Hepatocyte (in vitro differentiated cells): ENCODE data around the gene CCBE1.

Source experiments
- CTCF ChIP-seq: fragments of 200-600 bp; sonication (generic); IDR thresholded peaks from 2 replicates; pipeline ENCODE4 v1.5.1; 2016; ENCODE audit warnings: antibody characterized with exemption, mild to moderate bottlenecking; ENCODE audit not compliant: poor library complexity
- EZH2phosphoT487 ChIP-seq: fragments of 200-600 bp; sonication (generic); IDR thresholded peaks from one replicate; pipeline ENCODE4 v1.6.1; 2018; ENCODE audit warnings: antibody characterized with exemption, mild to moderate bottlenecking, low read depth, moderate library complexity; ENCODE audit not compliant: unreplicated experiment, severe bottlenecking

DNA sequence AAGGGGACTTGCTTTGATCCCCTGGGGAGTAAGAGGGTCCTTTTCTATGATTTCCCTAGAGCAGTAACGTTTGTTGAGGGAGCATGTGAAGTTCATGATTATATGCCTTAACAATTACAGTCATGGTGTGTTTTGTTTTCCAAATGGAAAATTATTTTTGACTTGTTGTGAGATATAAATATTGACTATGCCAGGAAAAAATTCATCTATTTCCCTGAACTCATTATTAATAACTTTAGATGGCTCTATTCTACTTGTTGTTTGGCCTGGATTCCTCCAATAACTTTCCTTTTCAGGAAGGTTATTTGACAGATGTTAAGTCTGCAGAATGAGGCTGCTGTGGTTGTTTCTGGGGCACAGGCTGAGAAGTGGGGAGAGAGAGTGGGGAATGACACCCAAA, 266.1 kb downstream of the CCBE1 start:
- TF ChIP-seq CTCF (no peak), EZH2phosphoT487 (no peak)
